Measurements from ENCODE around the gene ARFIP1. TPM values are rescaled to one million over a fixed set of nuclear protein-coding genes. Genes with fewer than 3 reads are reported as not detected.

Gene ARFIP1
- total RNA-seq, 3 donors from 2014 or later (not counting 1 experiment from before 2014, with no cell fraction given), result 13.7 to 20.6 (median 14.6) TPM

GRCh38 chr4:152819026-152819645, 39.4 kb downstream of the ARFIP1 start:
- Histone ChIP-seq H3K9me3 (ENCODE audit: control insufficient read depth, insufficient read depth, low read length) (peaks cover 6% of the 10 kb centered on the region), H3K4me1 (ENCODE audit: control insufficient read depth, insufficient read depth, low read length) (no peaks in the 10 kb centered on the region), H3K27me3 (ENCODE audit: control insufficient read depth, insufficient read depth, low read length) (no peaks in the 10 kb centered on the region), H3K36me3 (ENCODE audit: control insufficient read depth, insufficient read depth, low read length) (no peaks in the 10 kb centered on the region), H3K4me3 (ENCODE audit: low read length) (no peak overlapping the region), H3K27ac (ENCODE audit: low read length) (no peak overlapping the region)
- DNase-seq (no peak), ATAC-seq (no peak)
- no peak for TF ChIP-seq CTCF (IDR thresholded peaks at IDR 0.05)
- intact Hi-C loops (cut with micrococcal nuclease), result no loop called here
- Mint-ChIP-seq H3K4me1 (peaks cover 21 to 26% of the 10 kb centered on the region in 2 donors), H3K4me3 (no peak overlapping the region), H3K9me3 (peaks cover 0 to 3% of the 10 kb centered on the region in 2 donors), H3K36me3 (no peaks in the 10 kb centered on the region), H3K27ac (no peak overlapping the region), H3K27me3 (ENCODE audit: low read depth in 2 of 2) (no peaks in the 10 kb centered on the region)
- WGBS (ENCODE audit: insufficient coverage), result 97% methylated on average over 7 of the region's 7 CpGs

- no peaks in the 10 kb centered on the region for H3K9me3 ChIP-seq (ENCODE audit: control insufficient read depth, insufficient read depth, low read length)
- Mint-ChIP-seq H3K4me1 (peaks cover 21 to 31% of the 10 kb centered on the region in 2 donors), H3K27me3 (ENCODE audit: low read depth in 2 of 2) (no peaks in the 10 kb centered on the region), H3K36me3 (no peaks in the 10 kb centered on the region), H3K4me3 (no peak overlapping the region), H3K27ac (no peak overlapping the region), H3K9me3 (peaks cover 0 to 3% of the 10 kb centered on the region in 2 donors)
- H3K36me3 ChIP-seq (ENCODE audit: control insufficient read depth, insufficient read depth, low read length), result no peaks in the 10 kb centered on the region
- no peak overlapping the region for H3K27ac ChIP-seq (ENCODE audit: low read length)
- intact Hi-C loops (cut with micrococcal nuclease), result no loop called here
- no peak for TF ChIP-seq CTCF (IDR thresholded peaks at IDR 0.05)
- H3K4me1 ChIP-seq (ENCODE audit: control insufficient read depth, insufficient read depth, low read length), result no peaks in the 10 kb centered on the region
- no peak for ATAC-seq
- no peaks in the 10 kb centered on the region for H3K27me3 ChIP-seq (ENCODE audit: control insufficient read depth, insufficient read depth, low read length)
- 97% methylated on average over 2 of the region's 2 CpGs for WGBS (ENCODE audit: insufficient coverage)
- DNase-seq, result no peak
- no peak overlapping the region for H3K4me3 ChIP-seq (ENCODE audit: low read length)
These were observed 40.3 kb downstream of the ARFIP1 start for GRCh38 chr4:152820073-152820472.

- no peak overlapping the region for H3K27ac Mint-ChIP-seq
- H3K36me3 ChIP-seq (ENCODE audit: control insufficient read depth, insufficient read depth, low read length), result no peaks in the 10 kb centered on the region
- no peaks in the 10 kb centered on the region for H3K9me3 Mint-ChIP-seq
- H3K36me3 Mint-ChIP-seq, result no peaks in the 10 kb centered on the region
- DNase-seq (no peak), ATAC-seq (no peak)
- 89% methylated on average over 1 of the region's 1 CpG for WGBS (ENCODE audit: insufficient coverage)
- H3K4me1 Mint-ChIP-seq, result peaks cover 8 to 17% of the 10 kb centered on the region in 2 donors
- H3K4me3 Mint-ChIP-seq, result no peak overlapping the region
- H3K9me3 ChIP-seq (ENCODE audit: control insufficient read depth, insufficient read depth, low read length), result no peaks in the 10 kb centered on the region
- no peak for TF ChIP-seq CTCF (IDR thresholded peaks at IDR 0.05)
- H3K4me1 ChIP-seq (ENCODE audit: control insufficient read depth, insufficient read depth, low read length), result no peaks in the 10 kb centered on the region
- no peaks in the 10 kb centered on the region for H3K27me3 Mint-ChIP-seq (ENCODE audit: low read depth in 2 of 2)
- no peak overlapping the region for H3K27ac ChIP-seq (ENCODE audit: low read length)
- H3K27me3 ChIP-seq (ENCODE audit: control insufficient read depth, insufficient read depth, low read length), result no peaks in the 10 kb centered on the region
- intact Hi-C loops (cut with micrococcal nuclease), result no loop called here
- H3K4me3 ChIP-seq (ENCODE audit: low read length), result no peak overlapping the region
These were observed 42.6 kb downstream of the ARFIP1 start for GRCh38 chr4:152822323-152822722.

DNA sequence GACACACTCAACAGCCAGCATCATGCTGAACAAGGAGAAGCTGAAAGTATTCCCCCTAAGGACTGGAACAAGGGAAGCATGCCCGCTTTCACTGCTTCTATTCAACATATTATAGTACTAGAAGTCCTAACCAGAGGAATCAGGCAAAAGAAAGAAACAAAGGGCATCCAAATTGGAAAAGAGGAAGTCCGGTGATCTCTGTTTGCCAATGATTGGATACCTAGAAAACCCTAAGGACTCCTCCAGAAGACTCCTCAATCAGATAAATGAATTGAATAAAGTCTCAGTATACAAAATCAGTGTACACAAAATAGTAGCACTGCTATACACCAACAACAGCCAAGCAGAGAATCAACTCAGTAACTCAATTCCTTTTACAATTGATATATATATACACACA, 44.8 kb downstream of the ARFIP1 start:
- WGBS (ENCODE audit: insufficient coverage), result 100% methylated on average over 1 of the region's 2 CpGs
- intact Hi-C loops (cut with micrococcal nuclease), result no loop called here
- Histone ChIP-seq H3K36me3 (ENCODE audit: control insufficient read depth, insufficient read depth, low read length) (no peaks in the 10 kb centered on the region), H3K27ac (ENCODE audit: low read length) (no peak overlapping the region), H3K9me3 (ENCODE audit: control insufficient read depth, insufficient read depth, low read length) (peaks cover 3% of the 10 kb centered on the region), H3K4me1 (ENCODE audit: control insufficient read depth, insufficient read depth, low read length) (no peaks in the 10 kb centered on the region), H3K4me3 (ENCODE audit: low read length) (no peak overlapping the region), H3K27me3 (ENCODE audit: control insufficient read depth, insufficient read depth, low read length) (no peaks in the 10 kb centered on the region)
- Mint-ChIP-seq H3K4me3 (no peak overlapping the region), H3K36me3 (no peaks in the 10 kb centered on the region), H3K9me3 (no peaks in the 10 kb centered on the region), H3K4me1 (peaks cover 0 to 6% of the 10 kb centered on the region in 2 donors), H3K27ac (no peak overlapping the region), H3K27me3 (ENCODE audit: low read depth in 2 of 2) (no peaks in the 10 kb centered on the region)
- ATAC-seq (no peak), DNase-seq (no peak)
- TF ChIP-seq CTCF (IDR thresholded peaks at IDR 0.05), result no peak

Data from natural killer cell (primary cell).